A673 (cell line): ENCODE results near the gene SZRD1.

Source experiments
- CTCF ChIP-seq: fragments of 300-800, 200-600 bp; sonication (generic); conservative IDR thresholded peaks from 2 replicates; pipeline ENCODE4 v1.5.1; 2017; ENCODE audit warnings: low read depth, mild to moderate bottlenecking, antibody characterized with exemption, low read length, moderate library complexity, mixed read lengths
- EZH2 ChIP-seq: fragments of 200-600 bp; sonication (generic); IDR thresholded peaks from 2 replicates; pipeline ENCODE4 v1.6.1; 2017; ENCODE audit warnings: borderline replicate concordance, low read depth, mild to moderate bottlenecking, mixed read lengths, antibody characterized with exemption, low read length; ENCODE audit not compliant: poor library complexity, severe bottlenecking

GRCh38 chr1:16438924-16439323 is 71.9 kb downstream of the SZRD1 start:
- TF ChIP-seq EZH2 = no peak
- TF ChIP-seq CTCF = no peak
